Suprapubic skin (tissue), 4 donors: ENCODE measurements around the gene PLBD2.

Experiments
- EP300 ChIP-seq: sonication (generic); formaldehyde crosslinking; IDR thresholded peaks from one replicate; pipeline ENCODE4 v1.6.1; 2017; ENCODE audit warnings: antibody characterized with exemption
- POLR2A ChIP-seq, 2 donors: fragments of 450-650 bp; IDR thresholded peaks; one replicate each; pipeline ENCODE4 v1.6.1; 2017; ENCODE audit warnings: antibody characterized with exemption in 2 of 2, mild to moderate bottlenecking in 2 of 2, moderate library complexity in 2 of 2
- POLR2AphosphoS5 ChIP-seq, 3 donors: sonication (generic); formaldehyde crosslinking; IDR thresholded peaks; one replicate each; pipeline ENCODE4 v1.6.1; 2017; ENCODE audit warnings: antibody characterized with exemption in 3 of 3
- TF ChIP-seq, protein P1 (sequence below), 2 donors: fragments of 200-600 bp in 1 of 2; fragments of 450-650 bp in 1 of 2; sonication (generic) in 1 of 2; IDR thresholded peaks; one replicate each; pipeline ENCODE4 v1.5.1; 2016 to 2019; ENCODE audit warnings: antibody characterized with exemption in 2 of 2, mild to moderate bottlenecking in 1 of 2, moderate library complexity in 1 of 2

DNA sequence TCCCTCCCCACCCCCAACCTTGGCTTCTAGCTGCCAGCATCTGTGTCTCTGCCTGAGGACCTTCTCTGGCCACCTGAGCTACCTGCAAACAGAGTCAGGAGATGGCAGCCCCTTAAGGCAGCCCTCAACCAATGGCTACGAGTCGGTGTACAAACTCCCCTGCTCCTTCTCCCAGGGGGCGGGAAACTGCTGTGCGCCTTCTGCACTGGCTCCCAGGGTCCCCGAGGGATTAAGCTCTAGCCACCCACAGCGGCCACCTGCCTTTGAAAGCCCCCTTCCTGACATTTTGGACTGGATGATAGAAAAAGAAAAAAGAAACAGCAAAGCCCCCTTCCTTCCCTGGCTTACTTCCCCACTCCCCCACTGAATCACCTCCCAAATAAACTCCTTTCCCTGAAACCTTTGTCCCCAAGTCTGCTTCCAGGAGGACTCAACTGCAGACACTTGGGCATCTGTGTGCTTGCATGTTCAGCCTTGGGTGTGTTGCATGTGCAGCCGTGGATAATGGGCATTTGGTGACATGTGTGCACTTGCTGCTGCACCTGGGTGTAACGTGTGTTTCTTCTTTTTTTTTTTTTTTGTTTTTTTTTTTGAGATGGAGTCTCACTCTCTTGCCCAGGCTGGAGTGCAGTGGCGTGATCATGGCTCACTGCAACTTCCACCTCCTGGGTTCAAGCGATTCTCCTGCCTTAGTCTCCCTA is 39.3 kb downstream of the PLBD2 start:
- TF ChIP-seq POLR2A (IDR thresholded peaks at IDR 0.05) (no peak), EP300 (no peak), POLR2AphosphoS5 (IDR thresholded peaks at IDR 0.05) (no peak)
- TF ChIP-seq, protein P1, sequence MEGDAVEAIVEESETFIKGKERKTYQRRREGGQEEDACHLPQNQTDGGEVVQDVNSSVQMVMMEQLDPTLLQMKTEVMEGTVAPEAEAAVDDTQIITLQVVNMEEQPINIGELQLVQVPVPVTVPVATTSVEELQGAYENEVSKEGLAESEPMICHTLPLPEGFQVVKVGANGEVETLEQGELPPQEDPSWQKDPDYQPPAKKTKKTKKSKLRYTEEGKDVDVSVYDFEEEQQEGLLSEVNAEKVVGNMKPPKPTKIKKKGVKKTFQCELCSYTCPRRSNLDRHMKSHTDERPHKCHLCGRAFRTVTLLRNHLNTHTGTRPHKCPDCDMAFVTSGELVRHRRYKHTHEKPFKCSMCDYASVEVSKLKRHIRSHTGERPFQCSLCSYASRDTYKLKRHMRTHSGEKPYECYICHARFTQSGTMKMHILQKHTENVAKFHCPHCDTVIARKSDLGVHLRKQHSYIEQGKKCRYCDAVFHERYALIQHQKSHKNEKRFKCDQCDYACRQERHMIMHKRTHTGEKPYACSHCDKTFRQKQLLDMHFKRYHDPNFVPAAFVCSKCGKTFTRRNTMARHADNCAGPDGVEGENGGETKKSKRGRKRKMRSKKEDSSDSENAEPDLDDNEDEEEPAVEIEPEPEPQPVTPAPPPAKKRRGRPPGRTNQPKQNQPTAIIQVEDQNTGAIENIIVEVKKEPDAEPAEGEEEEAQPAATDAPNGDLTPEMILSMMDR (IDR thresholded peaks at IDR 0.05), result no peak
